BJ (cell line): Measurements from ENCODE around the gene CDC25A. TPM values are rescaled to one million over a fixed set of nuclear protein-coding genes. Genes with fewer than 3 reads are reported as not detected.

Source experiments
- CTCF ChIA-PET: fragments of 350-600 bp; formaldehyde crosslinking; extraction: SDS; loops from one replicate; lab custom pipeline; 2021; ENCODE audit warnings: antibody characterized with exemption, inconsistent platforms; lab: Yijun Ruan, JAX
- POLR2A ChIA-PET: fragments of 300-600 bp; sonication (Branson Sonifier 250); formaldehyde crosslinking; extraction: SDS; loops from one replicate; lab custom pipeline; 2021; ENCODE audit warnings: antibody characterized with exemption; lab: Charles Lee
- DNase-seq: peaks from one replicate; pipeline ENCODE4 v3.0.0-alpha.2; 2011; ENCODE audit warnings: low read depth
- H3K27me3 ChIP-seq: 2 replicates; pipeline ENCODE4 v1.6.0; 2011; ENCODE audit warnings: low read length; ENCODE audit not compliant: control insufficient read depth, insufficient read depth
- H3K36me3 ChIP-seq: 2 replicates; pipeline ENCODE4 v1.5.1; 2011; ENCODE audit warnings: low read length; ENCODE audit not compliant: control insufficient read depth, insufficient read depth
- H3K4me3 ChIP-seq: 2 replicates; pipeline ENCODE4 v1.5.1; 2011; ENCODE audit warnings: low read depth, mild to moderate bottlenecking, control low read depth, low read length
- CTCF ChIP-seq: IDR thresholded peaks from 2 replicates; pipeline ENCODE4 v1.5.1; 2011; ENCODE audit warnings: low read depth, mild to moderate bottlenecking, control low read depth, inconsistent platforms, low read length, moderate library complexity; ENCODE audit not compliant: insufficient read depth
- polyA minus RNA-seq: library from RNA; depleted of rRNA, polyadenylated mRNA; stranded (reverse); fragments of >200 nt; gene quantifications from 2 replicates; pipeline ENCODE4 v1.2.3, GENCODE V29; 2011; rRNA and poly(A)+ RNA removed
- polyA plus RNA-seq: library from polyadenylated mRNA; depleted of rRNA; stranded (reverse); fragments of >200 nt; gene quantifications from 2 replicates; pipeline ENCODE4 v1.2.3, GENCODE V29; 2011; rRNA removed

Gene CDC25A
- 1.9 and 2.7 TPM in 2 replicates for polyA plus RNA-seq
- polyA minus RNA-seq: 3.4 and 3.6 TPM in 2 replicates

DNA sequence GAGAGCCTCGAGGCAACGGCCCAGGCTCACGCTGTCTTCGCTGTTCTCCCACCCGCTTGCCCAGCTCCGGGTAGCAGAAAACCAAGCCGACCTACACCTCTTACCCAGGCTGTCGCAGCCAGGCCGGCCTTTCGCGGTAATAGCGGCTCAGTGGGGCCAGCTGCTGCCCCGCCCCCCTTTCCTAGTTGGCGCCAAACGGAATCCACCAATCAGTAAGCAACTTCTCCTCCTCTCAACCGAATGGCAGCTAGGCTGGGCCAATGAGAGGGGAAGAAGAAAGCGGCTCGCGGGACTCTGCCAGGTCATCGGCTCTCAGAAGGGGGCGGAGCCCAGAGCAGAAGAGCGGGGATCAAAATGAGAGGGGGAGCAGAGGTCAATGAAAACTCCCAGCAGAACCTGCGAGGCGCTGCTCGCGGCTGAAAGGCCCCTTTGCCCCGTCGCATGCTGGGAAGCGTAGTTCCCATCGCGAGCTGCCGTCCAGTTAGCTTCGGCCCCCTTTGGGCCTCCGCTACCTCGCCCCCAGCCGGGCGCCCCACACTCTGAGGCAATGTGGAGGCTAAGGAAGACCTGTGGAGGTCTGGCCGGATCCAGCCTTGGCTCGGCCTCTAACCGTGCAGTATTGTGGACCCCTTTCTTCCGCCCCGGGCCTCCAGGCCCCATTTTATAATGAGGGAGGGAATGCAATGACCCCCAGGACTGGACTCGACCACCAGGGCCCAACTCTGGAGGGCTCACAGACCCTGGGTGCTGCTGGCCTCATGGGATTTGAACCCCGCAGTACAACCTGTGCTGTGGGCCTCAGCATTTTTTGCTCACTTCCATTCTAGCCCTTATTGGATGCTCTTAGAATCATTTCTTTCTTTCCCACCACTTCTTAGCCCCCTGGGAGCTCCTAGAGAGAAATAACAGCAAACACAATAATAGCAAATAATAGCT is at the start of gene CDC25A:
Gene CDC25A, minus strand, starts transcription at position 152 of the 936 bp plus-strand sequence. CDS start 470 bp downstream, outside the sequence.
- Histone ChIP-seq H3K27me3 (no peaks in the 10 kb centered on the region), H3K36me3 (no peaks in the 10 kb centered on the region), H3K4me3 (peak within 1 kb of the TSS; percentile 58)
- POLR2A ChIA-PET: interaction anchor here (0.7 kb wide), 1 partner anchor 260 kb away, joined by 4 read pairs; no protein-coding TSS in a partner anchor
- CTCF ChIA-PET: interaction anchor here (1.1 to 4.5 kb wide), 3 partner anchors 14 to 248 kb away, joined by 4 to 22 read pairs (median 5); no protein-coding TSS in a partner anchor
- peak; percentile 95 for DNase-seq
- no peak for TF ChIP-seq CTCF

GRCh38 chr3:48236531-48236930 is 48.3 kb upstream of the CDC25A start:
- ChIA-PET POLR2A (interaction anchor here (0.7 kb wide), 1 partner anchor 1014 kb away, joined by 3 read pairs; no protein-coding TSS in a partner anchor), CTCF (interaction anchor here (0.6 to 4.9 kb wide), 3 partner anchors 35 to 199 kb away, joined by 3 to 37 read pairs (median 3); no protein-coding TSS in a partner anchor)
- Histone ChIP-seq H3K4me3 (no peak overlapping the region), H3K27me3 (no peaks in the 10 kb centered on the region), H3K36me3 (no peaks in the 10 kb centered on the region)
- no peak for DNase-seq
- TF ChIP-seq CTCF: no peak

GRCh38 chr3:48233542-48233941 is 45.3 kb upstream of the CDC25A start:
- ChIA-PET CTCF (interaction anchor here (0.7 to 4.9 kb wide), 5 partner anchors 40 to 202 kb away, joined by 3 to 37 read pairs (median 4); no protein-coding TSS in a partner anchor), POLR2A (no interaction called here)
- no peak overlapping the region for H3K4me3 ChIP-seq
- no peak for TF ChIP-seq CTCF
- no peaks in the 10 kb centered on the region for H3K36me3 ChIP-seq
- no peak for DNase-seq
- no peaks in the 10 kb centered on the region for H3K27me3 ChIP-seq

DNA sequence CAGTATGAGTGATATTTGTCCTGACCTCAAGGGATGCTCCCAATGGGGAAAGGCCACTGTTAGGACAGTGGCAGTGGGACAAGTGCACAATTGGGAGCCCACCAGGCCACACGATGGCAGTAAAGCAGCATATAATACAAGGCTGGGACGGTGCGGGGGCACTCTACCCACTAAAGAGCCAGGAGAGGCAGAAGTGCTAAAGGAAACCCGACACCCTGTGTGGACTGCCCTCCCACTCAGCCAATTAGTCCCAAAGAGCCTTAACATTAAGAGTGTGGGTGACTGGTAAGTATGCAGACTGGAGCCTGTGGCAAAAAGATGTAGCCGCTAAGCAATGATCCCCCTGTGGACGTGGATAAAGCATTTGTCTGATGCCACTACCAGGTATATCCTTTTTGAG is 44.5 kb upstream of the CDC25A start:
- Histone ChIP-seq H3K27me3 (no peaks in the 10 kb centered on the region), H3K4me3 (no peak overlapping the region), H3K36me3 (no peaks in the 10 kb centered on the region)
- POLR2A ChIA-PET: no interaction called here
- peak; percentile 60 for TF ChIP-seq CTCF
- no peak for DNase-seq
- CTCF ChIA-PET: interaction anchor here (0.9 to 2.0 kb wide), 3 partner anchors 168 to 203 kb away, joined by 3 to 18 read pairs (median 8); no protein-coding TSS in a partner anchor

DNA sequence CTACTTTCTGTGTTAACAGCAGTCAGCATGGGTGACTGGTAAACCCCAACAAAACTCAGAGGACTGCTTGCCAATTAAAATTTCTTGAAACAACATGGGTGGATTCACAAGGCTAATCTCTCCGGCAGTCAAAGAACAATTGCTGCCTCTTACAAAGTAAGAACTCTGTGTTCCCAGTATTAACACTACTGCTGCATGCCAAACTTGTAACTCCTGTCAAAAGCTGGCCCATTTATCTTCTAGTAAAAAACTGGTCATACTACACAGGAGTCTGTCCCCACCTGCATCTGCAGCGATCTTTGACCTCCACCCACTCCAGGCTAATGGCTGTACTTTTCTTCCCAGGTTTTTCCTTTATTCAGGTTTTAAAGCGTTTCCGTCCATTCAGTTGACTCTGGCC is 44.0 kb upstream of the CDC25A start:
- ChIA-PET POLR2A (no interaction called here), CTCF (interaction anchor here (0.9 to 2.0 kb wide), 3 partner anchors 169 to 204 kb away, joined by 3 to 18 read pairs (median 8); no protein-coding TSS in a partner anchor)
- TF ChIP-seq CTCF: no peak

More for the DNA sequence above, 44.0 kb upstream of the CDC25A start:
- Histone ChIP-seq H3K36me3 (no peaks in the 10 kb centered on the region), H3K27me3 (no peaks in the 10 kb centered on the region), H3K4me3 (no peak overlapping the region)
- no peak for DNase-seq
